ENCODE measurements around the gene FAM9C.

FAM9C gene

DNA sequence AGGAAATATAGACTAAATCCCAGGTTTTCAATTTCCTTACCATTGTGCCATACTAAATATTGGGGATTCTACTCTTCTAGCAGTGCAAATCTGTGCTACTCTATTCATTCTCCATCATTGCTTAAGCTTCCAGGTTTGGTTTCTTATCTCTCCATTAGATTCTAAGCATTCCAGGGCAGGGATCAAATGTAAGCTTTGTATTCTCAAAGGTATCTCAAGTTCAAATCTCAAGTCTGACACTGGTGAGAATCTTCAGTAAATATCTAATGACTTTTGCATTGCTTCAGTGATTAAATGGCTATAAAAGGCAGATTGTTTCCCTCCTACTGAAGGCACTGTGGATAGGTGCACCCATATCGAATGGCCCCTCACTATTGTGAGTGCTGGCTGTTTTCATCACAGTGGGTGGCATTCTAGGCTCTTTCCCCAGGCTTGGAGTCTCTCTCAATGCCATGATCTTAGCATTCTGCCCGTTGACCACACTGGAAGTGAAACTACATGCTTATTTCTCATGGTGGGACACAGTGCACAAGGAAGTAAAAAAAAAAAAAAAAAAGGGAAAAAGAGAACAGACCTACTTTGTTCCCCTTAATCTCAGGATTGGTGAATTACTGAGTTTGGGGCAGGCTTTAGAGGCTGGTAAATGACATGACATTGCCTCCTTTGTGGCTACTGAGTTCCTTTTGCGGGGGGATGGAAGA is 28.7 kb downstream of the FAM9C start:
- H3K36me3 Mint-ChIP-seq (ENCODE audit: low read depth): no peaks in the 10 kb centered on the region
- intact Hi-C loops (cut with micrococcal nuclease): loop anchor here (2.0 kb wide), 1 partner anchor 15 kb away; no protein-coding TSS in a partner anchor
- H3K4me1 Mint-ChIP-seq (ENCODE audit: low read depth): peaks cover 45% of the 10 kb centered on the region
- H3K9me3 Mint-ChIP-seq: no peaks in the 10 kb centered on the region
- H3K27ac Mint-ChIP-seq: peak overlapping the region; percentile 74
- H3K27me3 Mint-ChIP-seq: no peaks in the 10 kb centered on the region
- H3K4me3 Mint-ChIP-seq: no peak overlapping the region

DNA sequence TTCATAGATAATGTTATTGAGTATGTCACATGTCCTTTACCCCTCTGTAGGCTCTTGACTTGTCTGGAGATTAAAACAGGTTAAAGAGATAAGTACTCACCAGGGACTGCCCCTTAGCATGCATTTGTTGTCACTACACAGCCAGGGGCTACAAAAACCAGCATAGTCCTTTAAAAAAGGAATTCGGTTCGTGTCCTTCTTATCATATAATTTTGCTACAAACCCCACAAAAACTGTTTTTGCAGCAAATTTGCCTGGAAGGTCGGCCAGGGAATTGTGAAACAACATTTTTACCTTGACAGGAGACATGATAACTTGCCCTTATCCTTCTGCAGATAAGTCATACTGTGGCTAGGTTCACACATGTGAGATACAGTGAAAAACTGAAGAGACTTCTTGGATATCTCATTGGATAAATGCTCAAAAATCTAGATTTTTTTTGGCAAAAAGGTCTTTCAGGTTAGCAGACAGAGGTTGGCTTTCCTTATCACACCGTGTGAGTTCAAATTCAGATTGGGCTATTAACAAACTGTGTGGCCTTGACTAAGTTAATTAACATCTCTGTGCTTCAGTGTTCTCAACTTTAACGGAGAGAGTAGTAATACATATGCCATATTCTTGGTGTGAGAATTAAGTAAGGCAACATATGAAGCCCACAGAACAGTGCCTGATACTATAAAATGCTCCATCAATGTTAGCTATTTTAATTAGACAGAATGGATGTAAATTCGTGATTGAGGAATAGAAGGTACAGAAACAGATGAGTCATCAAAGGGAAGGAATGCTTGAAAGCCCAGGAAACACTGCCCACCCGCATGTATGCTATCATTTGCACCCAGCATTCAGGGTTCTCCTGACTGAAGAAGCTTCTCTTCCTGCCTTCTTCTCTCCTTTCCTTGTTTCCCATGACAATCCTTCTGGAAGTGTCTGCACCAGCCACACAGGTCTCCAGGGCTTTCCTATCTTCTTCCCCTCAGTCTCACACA is 30.0 kb downstream of the FAM9C start:
- Mint-ChIP-seq H3K4me1 (ENCODE audit: low read depth) (peaks cover 50% of the 10 kb centered on the region), H3K36me3 (ENCODE audit: low read depth) (no peaks in the 10 kb centered on the region), H3K27me3 (no peaks in the 10 kb centered on the region), H3K9me3 (no peaks in the 10 kb centered on the region), H3K4me3 (no peak overlapping the region), H3K27ac (peak overlapping the region; percentile 37)
- intact Hi-C loops (cut with micrococcal nuclease): loop anchor here (2.0 to 5.0 kb wide), 2 partner anchors 14 to 37 kb away; partner anchors contain the start of gene TMSB4X

DNA sequence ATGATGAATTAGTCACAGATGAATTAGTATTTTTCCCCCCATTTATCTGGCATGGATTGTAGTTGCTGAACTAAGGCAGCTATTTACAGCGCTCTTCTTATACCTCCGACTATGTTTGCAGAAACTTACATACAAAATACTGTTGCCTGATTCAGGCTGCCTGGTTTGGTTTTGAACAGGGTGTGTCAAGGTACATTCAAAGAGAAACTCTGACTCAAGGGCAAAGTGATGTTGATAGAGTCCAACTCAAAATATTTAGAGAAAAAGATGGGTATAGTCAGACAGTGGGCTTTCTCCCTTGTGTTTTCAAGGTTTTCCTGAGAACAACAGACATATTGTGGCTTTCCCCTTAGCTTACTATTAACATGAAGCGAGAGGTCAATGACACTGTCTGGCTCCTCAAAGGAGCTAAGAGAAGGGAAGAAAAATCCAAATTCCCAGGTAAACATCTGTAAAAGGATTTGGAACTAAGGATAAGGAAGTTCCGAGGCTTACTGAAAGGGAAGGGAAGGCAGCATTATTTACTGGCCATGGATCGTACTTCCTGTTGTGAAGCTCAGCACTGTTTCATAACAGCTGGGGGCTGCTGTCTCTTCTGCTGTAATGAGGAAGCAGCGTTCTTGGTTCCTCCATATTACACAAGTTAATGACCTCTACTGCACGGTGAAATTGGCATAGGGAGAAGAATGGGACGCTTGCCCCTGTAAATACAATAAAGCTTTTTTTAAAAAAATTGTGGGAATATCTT is 30.9 kb downstream of the FAM9C start:
- intact Hi-C loops (cut with micrococcal nuclease): loop anchor here (2.0 to 5.0 kb wide), 2 partner anchors 13 to 36 kb away; partner anchors contain the start of gene TMSB4X
- H3K4me3 Mint-ChIP-seq: no peak overlapping the region

DNA sequence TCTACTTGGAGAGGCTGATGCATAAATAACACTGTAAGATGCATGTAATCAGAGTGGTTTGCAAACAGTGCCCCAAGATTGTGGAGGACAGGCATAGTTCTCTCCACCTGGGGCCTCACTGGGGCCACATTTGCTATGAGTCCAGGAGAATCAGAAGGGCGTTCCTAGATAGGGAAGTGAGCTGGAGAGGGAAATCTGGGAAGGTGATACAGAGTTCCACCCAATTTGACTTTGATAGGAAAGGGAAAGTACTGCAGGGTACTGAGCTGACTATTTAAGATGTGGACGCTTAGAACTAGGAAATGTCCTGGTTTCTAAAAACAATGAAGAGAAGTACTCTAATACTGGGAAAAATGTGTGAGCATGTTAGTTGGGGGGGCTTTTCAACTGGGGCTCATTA is 33.9 kb downstream of the FAM9C start:
- Mint-ChIP-seq H3K36me3 (ENCODE audit: low read depth) (no peaks in the 10 kb centered on the region), H3K27ac (peak overlapping the region; percentile 25), H3K27me3 (no peaks in the 10 kb centered on the region), H3K9me3 (no peaks in the 10 kb centered on the region), H3K4me1 (ENCODE audit: low read depth) (peaks cover 41% of the 10 kb centered on the region), H3K4me3 (no peak overlapping the region)
- intact Hi-C loops (cut with micrococcal nuclease): loop anchor here (5.0 kb wide), 1 partner anchor 33 kb away; the partner anchor contains the start of gene TMSB4X

More for the DNA sequence above, 30.9 kb downstream of the FAM9C start:
- peak overlapping the region; percentile 74 for H3K27ac Mint-ChIP-seq
- H3K27me3 Mint-ChIP-seq: no peaks in the 10 kb centered on the region
- H3K36me3 Mint-ChIP-seq (ENCODE audit: low read depth): no peaks in the 10 kb centered on the region
- H3K9me3 Mint-ChIP-seq: no peaks in the 10 kb centered on the region
- peaks cover 47% of the 10 kb centered on the region for H3K4me1 Mint-ChIP-seq (ENCODE audit: low read depth)

DNA sequence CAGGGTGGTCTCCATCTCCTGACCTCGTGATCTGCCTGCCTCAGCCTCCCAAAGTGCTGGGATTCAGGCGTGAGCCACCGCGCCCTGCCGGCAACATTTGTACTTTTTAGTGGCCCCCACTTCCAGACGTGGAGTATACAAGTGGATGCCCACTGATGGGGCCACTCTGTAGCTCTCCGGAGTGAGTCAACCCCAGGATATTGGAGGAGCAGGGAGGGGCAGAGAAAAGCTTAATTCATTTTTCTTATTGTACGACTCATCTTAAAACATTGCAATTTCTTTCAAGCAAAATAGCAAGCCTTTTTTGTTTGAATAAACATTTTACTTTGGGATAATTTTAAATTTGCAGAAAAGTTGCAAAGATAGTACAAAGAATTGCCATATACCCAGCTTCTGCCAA is 34.6 kb downstream of the FAM9C start:
- intact Hi-C loops (cut with micrococcal nuclease): loop anchor here (5.0 to 10.0 kb wide), 4 partner anchors 33 to 75 kb away; partner anchors contain the start of gene TMSB4X
- Mint-ChIP-seq H3K4me1 (ENCODE audit: low read depth) (peaks cover 39% of the 10 kb centered on the region), H3K36me3 (ENCODE audit: low read depth) (no peaks in the 10 kb centered on the region), H3K9me3 (no peaks in the 10 kb centered on the region), H3K27ac (no peak overlapping the region), H3K4me3 (no peak overlapping the region), H3K27me3 (no peaks in the 10 kb centered on the region)

DNA sequence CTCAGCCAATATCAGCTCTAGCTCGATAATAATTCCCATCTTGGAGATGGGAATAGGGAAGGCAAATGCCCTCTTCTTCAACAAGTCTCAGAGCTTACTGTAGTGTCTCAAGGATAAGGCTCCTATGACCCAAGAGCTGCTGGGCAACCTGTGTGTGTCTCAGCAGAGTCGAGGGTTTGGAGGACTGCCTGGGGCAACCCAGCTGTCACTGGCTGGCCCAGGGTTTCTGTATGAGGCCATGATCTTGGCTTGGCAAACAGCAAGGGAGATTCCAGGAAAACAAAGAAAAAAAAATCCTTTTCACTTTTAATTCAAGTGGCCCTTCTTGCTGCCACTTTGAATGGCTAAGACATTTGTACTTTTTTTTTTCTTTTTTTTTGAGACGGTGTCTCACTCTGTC is 35.1 kb downstream of the FAM9C start:
- Mint-ChIP-seq H3K4me1 (ENCODE audit: low read depth) (peaks cover 39% of the 10 kb centered on the region), H3K27me3 (no peaks in the 10 kb centered on the region), H3K4me3 (no peak overlapping the region), H3K36me3 (ENCODE audit: low read depth) (no peaks in the 10 kb centered on the region), H3K9me3 (no peaks in the 10 kb centered on the region), H3K27ac (peak overlapping the region; percentile 39)
- intact Hi-C loops (cut with micrococcal nuclease): loop anchor here (5.0 to 10.0 kb wide), 3 partner anchors 43 to 76 kb away; no protein-coding TSS in a partner anchor

DNA sequence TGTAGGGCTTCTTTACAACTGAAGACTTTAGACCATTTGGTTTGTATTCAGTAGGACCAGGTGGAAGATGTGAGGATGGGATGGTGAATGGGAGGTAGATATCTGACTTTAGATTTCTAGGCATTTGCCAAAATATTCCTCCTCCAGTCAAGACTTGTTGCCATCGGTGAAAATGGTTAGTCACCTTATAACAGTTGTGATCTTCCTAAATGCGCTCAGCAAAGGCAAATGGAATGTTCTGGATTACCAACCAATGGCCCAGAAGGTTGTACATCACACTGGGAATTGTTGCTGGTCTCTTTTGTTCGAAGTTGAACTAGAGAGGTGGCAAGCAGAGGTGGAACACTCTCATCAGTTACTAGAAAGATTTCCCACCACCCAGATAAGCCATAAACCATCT is 35.6 kb downstream of the FAM9C start:
- intact Hi-C loops (cut with micrococcal nuclease): loop anchor here (5.0 to 10.0 kb wide), 3 partner anchors 43 to 76 kb away; no protein-coding TSS in a partner anchor
- Mint-ChIP-seq H3K4me3 (no peak overlapping the region), H3K9me3 (no peaks in the 10 kb centered on the region), H3K36me3 (ENCODE audit: low read depth) (no peaks in the 10 kb centered on the region), H3K27ac (peak overlapping the region; percentile 39), H3K4me1 (ENCODE audit: low read depth) (peaks cover 39% of the 10 kb centered on the region), H3K27me3 (no peaks in the 10 kb centered on the region)

DNA sequence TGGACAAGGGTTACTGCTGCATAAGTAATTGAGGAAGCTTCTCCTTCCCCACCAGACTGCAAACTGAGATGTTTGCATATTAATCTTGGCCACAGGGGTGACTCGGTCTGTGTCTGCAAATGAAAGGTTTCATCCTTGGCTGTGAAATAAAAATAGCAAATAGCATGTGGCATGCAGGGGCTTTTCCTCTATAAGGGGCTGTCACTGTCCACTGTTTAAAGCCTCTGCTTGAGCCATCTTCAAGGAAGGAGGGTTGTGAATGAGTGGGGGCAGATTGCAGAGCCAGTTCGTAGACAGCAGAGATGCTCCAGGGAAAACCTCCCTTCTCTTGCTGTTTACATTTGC is 36.3 kb downstream of the FAM9C start:
- intact Hi-C loops (cut with micrococcal nuclease): loop anchor here (5.0 to 10.0 kb wide), 3 partner anchors 44 to 77 kb away; no protein-coding TSS in a partner anchor
- no peak overlapping the region for H3K27ac Mint-ChIP-seq
- no peaks in the 10 kb centered on the region for H3K27me3 Mint-ChIP-seq
- no peak overlapping the region for H3K4me3 Mint-ChIP-seq
- H3K4me1 Mint-ChIP-seq (ENCODE audit: low read depth): peaks cover 34% of the 10 kb centered on the region
- H3K9me3 Mint-ChIP-seq: no peaks in the 10 kb centered on the region
- H3K36me3 Mint-ChIP-seq (ENCODE audit: low read depth): no peaks in the 10 kb centered on the region

DNA sequence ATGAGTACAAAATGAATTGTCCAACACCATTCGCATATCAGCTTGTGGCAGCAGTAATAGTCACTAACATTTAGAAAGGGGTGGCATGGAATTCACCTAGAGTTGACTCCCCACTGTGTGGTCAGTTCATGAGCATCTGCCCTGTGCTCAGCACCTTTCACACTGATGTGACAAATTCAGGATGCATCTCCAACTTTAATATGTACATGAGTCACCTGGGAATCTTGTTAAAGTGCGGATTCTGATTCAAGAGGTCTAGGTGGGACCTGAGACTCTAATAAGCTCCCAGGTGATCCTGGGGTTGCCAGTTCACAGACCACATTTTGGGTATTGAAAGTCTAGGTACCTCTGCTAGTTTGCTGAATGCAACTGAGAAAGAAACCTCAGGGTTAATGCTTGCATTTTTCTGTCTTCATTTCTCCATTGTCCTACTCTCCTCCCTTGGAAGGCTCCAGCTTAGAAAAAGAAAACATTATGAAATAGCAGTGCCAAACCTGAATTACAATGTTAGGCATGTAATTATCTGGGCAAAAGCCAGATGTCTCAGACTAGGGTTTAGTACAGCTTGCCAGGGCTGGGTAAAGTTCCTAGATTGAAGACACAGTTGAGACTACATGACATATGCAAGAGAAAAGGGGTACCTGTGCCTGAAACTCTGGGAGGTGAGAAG is 36.8 kb downstream of the FAM9C start:
- Mint-ChIP-seq H3K9me3 (no peaks in the 10 kb centered on the region), H3K27me3 (no peaks in the 10 kb centered on the region), H3K36me3 (ENCODE audit: low read depth) (no peaks in the 10 kb centered on the region), H3K4me3 (no peak overlapping the region), H3K27ac (peak overlapping the region; percentile 97), H3K4me1 (ENCODE audit: low read depth) (peaks cover 29% of the 10 kb centered on the region)
- intact Hi-C loops (cut with micrococcal nuclease): loop anchor here (5.0 to 10.0 kb wide), 3 partner anchors 45 to 77 kb away; no protein-coding TSS in a partner anchor

DNA sequence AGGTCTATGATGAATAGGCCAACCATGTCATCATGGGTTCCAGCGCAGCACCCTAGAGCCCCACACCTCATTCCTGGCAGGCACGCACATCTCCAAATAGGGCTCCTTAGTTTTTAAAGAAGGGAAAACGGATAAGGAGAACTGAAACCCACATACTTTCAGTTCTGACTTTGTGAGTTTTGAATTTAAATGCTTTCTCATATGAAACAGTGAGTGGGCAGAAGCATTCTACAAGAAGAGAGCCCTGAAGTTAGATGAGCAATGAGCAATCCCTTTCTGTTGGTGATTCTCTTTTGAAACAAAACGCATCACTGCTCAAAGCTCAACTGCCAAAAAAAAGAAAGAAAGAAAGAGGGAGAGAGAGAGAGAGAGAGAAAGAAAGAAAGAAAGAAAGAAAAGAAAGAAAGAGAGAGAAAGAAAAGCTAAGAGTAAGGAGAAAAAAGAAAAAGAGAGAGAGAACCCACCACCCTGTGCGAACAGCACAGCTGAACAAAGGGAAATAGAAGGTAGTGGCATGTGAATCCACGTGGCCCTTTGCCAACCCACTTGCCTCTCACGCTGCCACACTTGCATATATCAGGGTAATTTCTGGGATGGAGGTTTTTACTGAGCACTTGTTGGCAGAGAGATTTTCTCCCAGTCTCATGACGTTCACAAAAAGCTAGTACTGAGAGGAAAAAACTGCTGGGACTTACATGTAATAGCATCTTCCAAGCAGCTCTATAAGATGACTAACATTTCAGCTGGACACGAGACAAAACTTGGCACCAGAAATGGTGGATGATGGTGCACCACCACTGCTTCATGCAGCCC is 38.6 kb downstream of the FAM9C start:
- peak overlapping the region; percentile 97 for H3K27ac Mint-ChIP-seq
- H3K27me3 Mint-ChIP-seq: no peaks in the 10 kb centered on the region
- intact Hi-C loops (cut with micrococcal nuclease): loop anchor here (5.0 to 10.0 kb wide), 3 partner anchors 46 to 79 kb away; no protein-coding TSS in a partner anchor
- H3K4me3 Mint-ChIP-seq: peak overlapping the region; percentile 72
- no peaks in the 10 kb centered on the region for H3K9me3 Mint-ChIP-seq
- peaks cover 27% of the 10 kb centered on the region for H3K4me1 Mint-ChIP-seq (ENCODE audit: low read depth)
- H3K36me3 Mint-ChIP-seq (ENCODE audit: low read depth): no peaks in the 10 kb centered on the region

DNA sequence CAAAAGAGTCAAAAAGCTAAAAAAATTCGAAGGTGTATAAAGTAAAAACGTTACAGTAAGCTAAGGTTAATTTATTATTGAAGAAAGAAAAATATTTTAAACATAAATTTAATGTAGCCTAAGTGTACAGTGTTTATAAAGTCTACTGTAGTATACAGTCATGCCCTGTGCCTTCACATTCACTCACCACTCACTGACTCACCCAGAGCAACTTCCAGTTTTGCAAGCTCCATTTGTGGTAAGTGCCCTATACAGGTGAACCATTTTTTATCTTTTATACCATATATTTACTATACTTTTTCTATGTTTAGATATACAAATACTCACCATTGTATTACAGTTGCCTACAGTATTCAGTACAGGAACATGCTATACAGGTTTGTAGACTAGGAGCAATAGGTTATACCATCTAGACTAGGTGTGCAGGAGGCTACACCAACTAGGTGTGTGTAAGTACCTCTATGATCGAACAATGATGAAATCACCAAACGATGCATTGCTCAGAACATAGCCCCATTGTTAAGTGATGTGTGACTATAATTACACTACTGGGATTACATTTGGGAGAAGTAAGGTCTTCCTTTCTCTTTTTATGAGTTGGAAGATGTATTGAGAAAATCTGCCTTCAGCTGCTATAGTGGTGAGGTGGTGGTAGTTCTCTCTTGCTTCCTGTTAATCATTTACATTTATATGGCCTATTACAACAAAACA is 42.3 kb downstream of the FAM9C start:
- H3K4me3 Mint-ChIP-seq: no peak overlapping the region
- no peaks in the 10 kb centered on the region for H3K36me3 Mint-ChIP-seq (ENCODE audit: low read depth)
- H3K27ac Mint-ChIP-seq: peak overlapping the region; percentile 85
- H3K4me1 Mint-ChIP-seq (ENCODE audit: low read depth): peaks cover 30% of the 10 kb centered on the region
- no peaks in the 10 kb centered on the region for H3K9me3 Mint-ChIP-seq
- intact Hi-C loops (cut with micrococcal nuclease): loop anchor here (2.0 to 10.0 kb wide), 2 partner anchors 13 to 83 kb away; no protein-coding TSS in a partner anchor
- no peaks in the 10 kb centered on the region for H3K27me3 Mint-ChIP-seq

DNA sequence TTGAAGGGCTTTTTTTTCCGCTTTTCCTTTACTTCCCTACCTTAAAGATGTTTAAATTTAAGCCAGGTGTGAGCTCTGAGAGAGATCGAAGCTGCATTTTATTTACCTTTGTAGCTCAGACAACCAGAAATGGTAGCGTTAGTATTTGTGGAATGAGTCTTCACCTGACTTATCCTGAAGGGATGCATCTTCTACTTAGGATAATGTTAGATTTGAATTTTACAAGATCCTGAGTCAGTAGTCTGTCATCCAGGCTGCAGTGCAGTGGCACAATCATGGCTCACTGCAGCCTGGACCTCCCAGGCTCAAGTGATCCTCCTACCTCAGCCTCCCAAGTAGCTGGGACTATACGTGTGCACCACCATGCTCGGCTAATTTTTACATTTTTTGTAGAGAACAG is 43.3 kb downstream of the FAM9C start:
- Mint-ChIP-seq H3K4me3 (no peak overlapping the region), H3K36me3 (ENCODE audit: low read depth) (no peaks in the 10 kb centered on the region), H3K27ac (peak overlapping the region; percentile 85), H3K9me3 (no peaks in the 10 kb centered on the region), H3K4me1 (ENCODE audit: low read depth) (peaks cover 32% of the 10 kb centered on the region), H3K27me3 (no peaks in the 10 kb centered on the region)
- intact Hi-C loops (cut with micrococcal nuclease): loop anchor here (2.0 to 10.0 kb wide), 2 partner anchors 14 to 84 kb away; no protein-coding TSS in a partner anchor
